Common myeloid progenitor, CD34-positive (primary cell): Measurements from ENCODE around the gene TOMM70.

Source experiments
- CTCF ChIA-PET: fragments of 350-600 bp; sonication (Branson Sonifier 250); formaldehyde crosslinking; loops from one replicate; lab custom pipeline; 2021; ENCODE audit warnings: antibody characterized with exemption; lab: Charles Lee
- POLR2A ChIA-PET: fragments of 350-600 bp; sonication (Branson Sonifier 250); formaldehyde crosslinking; loops from one replicate; lab custom pipeline; 2021; ENCODE audit warnings: antibody characterized with exemption; lab: Charles Lee
- DNase-seq, 3 donors: peaks; one replicate each; pipeline versions ENCODE4 v3.0.0 to v3.0.0-alpha.2; 2013
- H3K27ac ChIP-seq, 2 experiments: 1 replicate in 1 of 2; 2 replicates in 1 of 2; pipeline ENCODE4 v1.7.0; 2013; ENCODE audit warnings: inconsistent platforms in 2 of 2, low read length in 2 of 2, mild to moderate bottlenecking in 2 of 2, low read depth in 1 of 2, moderate library complexity in 1 of 2; ENCODE audit not compliant: severe bottlenecking in 2 of 2, insufficient read depth in 1 of 2, poor library complexity in 1 of 2
- H3K27me3 ChIP-seq, 5 experiments: replicated peaks in 2 of 5; 1 replicate in 3 of 5; 2 replicates in 2 of 5; pipeline versions ENCODE4 v1.6.1 to v1.7.0; 2013; ENCODE audit warnings: low read length in 4 of 5, mild to moderate bottlenecking in 2 of 5, moderate library complexity in 2 of 5, inconsistent platforms in 1 of 5; ENCODE audit not compliant: insufficient read depth in 5 of 5, control insufficient read depth in 4 of 5
- H3K36me3 ChIP-seq, 4 experiments: 1 replicate in 2 of 4; 2 replicates in 2 of 4; pipeline versions ENCODE4 v1.6.1 to v1.7.0; 2013; ENCODE audit warnings: low read length in 3 of 4, control low read depth in 1 of 4, mild to moderate bottlenecking in 1 of 4; ENCODE audit not compliant: control insufficient read depth in 4 of 4, insufficient read depth in 4 of 4
- H3K4me1 ChIP-seq, 4 experiments: 1 replicate in 3 of 4; 2 replicates in 1 of 4; pipeline versions ENCODE4 v1.6.1 to v1.7.1; 2013; ENCODE audit warnings: low read length in 3 of 4, mild to moderate bottlenecking in 3 of 4, control low read depth in 1 of 4, inconsistent platforms in 1 of 4, moderate library complexity in 1 of 4; ENCODE audit not compliant: control insufficient read depth in 4 of 4, insufficient read depth in 4 of 4; ENCODE audit errors: control extremely low read depth in 1 of 4
- H3K4me3 ChIP-seq, 7 experiments: 1 replicate in 4 of 7; 2 replicates in 3 of 7; pipeline versions ENCODE4 v1.5.1 to v1.7.0; 2013; ENCODE audit warnings: mild to moderate bottlenecking in 7 of 7, low read length in 6 of 7, moderate library complexity in 6 of 7, inconsistent platforms in 2 of 7, low read depth in 2 of 7, control low read depth in 1 of 7; ENCODE audit not compliant: insufficient read depth in 4 of 7, control insufficient read depth in 1 of 7; ENCODE audit errors: extremely low read depth in 1 of 7
- H3K9me3 ChIP-seq, 5 experiments: 1 replicate in 4 of 5; 2 replicates in 1 of 5; pipeline versions ENCODE4 v1.6.1 to v1.7.1; 2013; ENCODE audit warnings: low read length in 4 of 5, mild to moderate bottlenecking in 2 of 5, inconsistent platforms in 1 of 5, low read depth in 1 of 5, moderate library complexity in 1 of 5; ENCODE audit not compliant: control insufficient read depth in 4 of 5, insufficient read depth in 2 of 5; ENCODE audit errors: control extremely low read depth in 1 of 5
- WGBS: methylation state at CpG from one replicate; pipeline ENCODE4 v1.1.5; 2013; ENCODE audit not compliant: insufficient coverage; 5-methylcytosine and 5-hydroxymethylcytosine counted together

Gene TOMM70

DNA sequence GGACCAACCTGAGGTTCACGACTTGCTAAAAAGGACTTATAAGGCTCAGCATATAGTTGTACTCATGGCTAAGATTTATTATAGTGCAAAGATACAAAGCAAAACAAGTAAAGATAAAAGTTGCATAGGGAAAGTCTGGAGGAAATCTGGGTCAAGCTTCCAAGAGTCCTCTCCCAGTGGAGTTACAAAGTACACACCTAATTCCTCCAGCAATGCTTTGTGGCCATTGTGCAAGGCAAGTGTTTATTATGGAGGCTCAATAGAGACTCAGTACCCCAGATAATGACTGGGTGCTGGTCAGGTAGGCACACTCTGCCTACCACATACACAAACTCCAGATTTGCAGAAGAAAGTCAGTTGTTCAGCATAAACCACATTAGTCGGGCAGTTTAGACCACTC lies 23.4 kb upstream of the TOMM70 start:
- no CpG with 5 or more reads among the region's 2 CpGs for WGBS
- CTCF ChIA-PET: interaction anchor here (0.6 to 2.0 kb wide), 2 partner anchors 12 to 23 kb away, joined by 3 to 4 read pairs; partner anchors contain the start of genes LNP1 and TOMM70
- H3K4me1 ChIP-seq: no peaks in the 10 kb centered on the region
- H3K27ac ChIP-seq: no peak overlapping the region
- no peak for DNase-seq
- no peaks in the 10 kb centered on the region for H3K36me3 ChIP-seq
- H3K9me3 ChIP-seq: no peaks in the 10 kb centered on the region
- no peak overlapping the region for H3K4me3 ChIP-seq
- POLR2A ChIA-PET: no interaction called here
- peaks cover 0 to 2% (median 0%) of the 10 kb centered on the region in 5 experiments for H3K27me3 ChIP-seq

DNA sequence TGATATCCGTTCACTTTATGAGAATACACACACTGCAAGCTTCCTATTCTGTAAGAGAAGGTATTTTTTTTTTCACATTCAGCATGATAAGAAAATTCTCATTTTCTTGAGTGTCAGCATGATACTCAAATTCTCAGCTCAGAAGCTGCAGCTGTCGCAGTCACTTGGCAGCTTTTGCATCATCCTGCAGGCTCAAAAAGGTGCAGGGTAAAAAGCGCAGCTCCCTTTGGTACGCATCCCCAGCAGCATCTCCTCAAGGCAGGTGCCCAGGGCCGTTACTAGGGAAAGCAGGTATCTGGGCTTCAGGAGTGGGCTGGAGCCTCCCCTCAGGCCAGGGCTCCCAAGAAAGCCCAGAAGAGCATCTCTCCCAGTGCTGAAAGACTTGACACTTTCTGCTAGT lies 22.7 kb upstream of the TOMM70 start:
- CTCF ChIA-PET: interaction anchor here (1.3 to 2.0 kb wide), 2 partner anchors 8 to 22 kb away, joined by 4 read pairs; partner anchors contain the start of genes LNP1 and TOMM70
- no peaks in the 10 kb centered on the region for H3K4me1 ChIP-seq
- peaks cover 0 to 2% (median 0%) of the 10 kb centered on the region in 5 experiments for H3K27me3 ChIP-seq
- H3K27ac ChIP-seq: no peak overlapping the region
- H3K36me3 ChIP-seq: no peaks in the 10 kb centered on the region
- no peak for DNase-seq
- H3K9me3 ChIP-seq: no peaks in the 10 kb centered on the region
- 95% methylated on average over 4 of the region's 5 CpGs for WGBS
- no peak overlapping the region for H3K4me3 ChIP-seq
- POLR2A ChIA-PET: no interaction called here

DNA sequence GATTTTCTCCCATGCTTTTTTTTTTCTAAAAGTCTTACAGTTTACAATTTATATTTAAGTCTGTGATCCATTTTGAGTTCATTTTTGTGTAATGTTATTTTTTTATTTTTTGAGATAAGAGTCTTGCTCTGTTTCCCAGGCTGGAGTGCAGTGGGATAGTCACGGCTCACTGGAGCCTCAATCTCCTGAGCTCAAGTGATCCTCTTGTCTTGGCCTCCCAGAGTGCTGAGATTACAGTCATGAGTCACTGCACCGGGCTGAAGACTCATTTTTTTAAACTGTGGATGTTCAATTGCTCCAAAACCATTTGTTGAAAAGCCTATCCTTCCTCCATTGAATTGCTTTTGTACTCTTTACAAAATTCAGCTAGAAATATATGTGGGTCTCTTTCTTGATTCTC lies 20.0 kb upstream of the TOMM70 start:
- POLR2A ChIA-PET: interaction anchor here (0.7 kb wide), 1 partner anchor 1757 kb away, joined by 3 read pairs; no protein-coding TSS in a partner anchor
- 88% methylated on average over 1 of the region's 2 CpGs for WGBS
- CTCF ChIA-PET: no interaction called here

DNA sequence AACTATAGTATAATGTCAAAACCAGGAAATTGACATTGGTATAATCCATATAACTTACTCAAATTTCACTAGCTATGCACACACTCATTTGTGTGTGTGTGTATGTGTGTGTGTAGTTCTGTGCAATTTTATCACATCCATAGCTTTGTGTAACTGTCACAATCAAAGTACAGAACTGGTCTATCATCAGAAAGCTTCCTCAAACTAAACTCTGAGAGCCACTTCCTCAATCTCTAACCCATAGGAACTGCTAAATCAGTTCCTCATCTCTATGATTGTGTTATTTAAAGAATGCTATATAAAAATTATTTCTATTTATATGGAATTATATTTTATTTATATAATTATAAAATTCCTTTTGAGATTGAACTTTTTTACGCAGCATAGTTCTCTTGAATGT lies 18.5 kb upstream of the TOMM70 start:
- ChIA-PET POLR2A (no interaction called here), CTCF (interaction anchor here (0.9 to 2.0 kb wide), 3 partner anchors 10 to 172 kb away, joined by 3 to 7 read pairs (median 4); partner anchors contain the start of gene LNP1)
- H3K4me3 ChIP-seq: no peak overlapping the region
- no CpG with 5 or more reads among the region's 1 CpG for WGBS
- no peaks in the 10 kb centered on the region for H3K4me1 ChIP-seq
- H3K27ac ChIP-seq: no peak overlapping the region
- DNase-seq: peak in 2 of 3 donors; percentile 59 to 75
- no peaks in the 10 kb centered on the region for H3K9me3 ChIP-seq
- peaks cover 0 to 2% (median 0%) of the 10 kb centered on the region in 5 experiments for H3K27me3 ChIP-seq
- no peaks in the 10 kb centered on the region for H3K36me3 ChIP-seq

More for the DNA sequence above, 20.0 kb upstream of the TOMM70 start:
- Histone ChIP-seq H3K27me3 (peaks cover 0 to 2% (median 0%) of the 10 kb centered on the region in 5 experiments), H3K27ac (no peak overlapping the region), H3K4me3 (no peak overlapping the region), H3K9me3 (no peaks in the 10 kb centered on the region), H3K36me3 (no peaks in the 10 kb centered on the region), H3K4me1 (no peaks in the 10 kb centered on the region)
- DNase-seq: no peak

DNA sequence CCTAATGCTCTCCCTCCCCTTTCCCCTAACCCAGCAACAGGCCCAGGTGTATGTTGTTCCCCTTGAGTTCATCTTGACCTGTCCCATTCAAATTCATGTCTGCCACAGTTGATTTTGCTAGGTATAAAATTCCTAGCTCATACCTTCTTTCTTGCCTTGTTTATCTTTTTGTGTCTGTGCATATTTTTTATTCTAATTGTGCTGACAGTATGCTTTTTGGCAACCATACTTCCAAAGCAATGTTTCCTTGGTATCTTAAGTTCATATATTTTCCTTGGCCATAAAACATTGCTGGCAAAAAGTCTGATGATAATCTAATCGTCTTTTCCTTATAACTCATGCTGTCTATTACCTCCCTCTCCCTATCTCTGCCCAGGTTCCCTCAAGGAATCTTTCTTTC lies 16.0 kb upstream of the TOMM70 start:
- CTCF ChIA-PET: no interaction called here
- DNase-seq: no peak
- H3K4me1 ChIP-seq: peaks cover 0 to 6% (median 0%) of the 10 kb centered on the region in 4 experiments
- H3K27ac ChIP-seq: no peak overlapping the region
- POLR2A ChIA-PET: no interaction called here
- H3K27me3 ChIP-seq: no peaks in the 10 kb centered on the region
- peaks cover 0 to 3% (median 0%) of the 10 kb centered on the region in 4 experiments for H3K36me3 ChIP-seq
- WGBS: no CpG with 5 or more reads among the region's 1 CpG
- H3K4me3 ChIP-seq: no peak overlapping the region
- no peaks in the 10 kb centered on the region for H3K9me3 ChIP-seq

DNA sequence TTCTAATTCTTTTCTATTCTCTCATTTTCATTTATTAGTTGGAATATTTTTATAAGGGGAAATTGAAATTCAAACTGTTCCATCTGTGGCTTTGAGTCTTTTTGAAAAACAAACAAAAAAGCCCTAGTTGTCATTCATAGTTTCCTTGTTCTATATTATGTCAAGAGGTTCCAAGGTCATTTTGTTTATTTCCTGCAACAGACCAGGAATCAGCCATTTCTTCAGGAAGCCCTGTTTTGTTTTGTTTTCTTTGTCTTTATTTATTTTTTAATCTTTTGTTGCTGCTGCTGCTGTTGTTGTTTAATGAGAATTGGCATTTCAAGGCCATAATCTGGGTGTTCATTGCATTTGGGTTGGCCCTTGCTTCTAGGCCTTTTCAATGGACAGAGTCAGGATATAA lies 15.3 kb upstream of the TOMM70 start:
- Histone ChIP-seq H3K36me3 (peaks cover 0 to 6% (median 0%) of the 10 kb centered on the region in 4 experiments), H3K9me3 (peaks cover 0 to 5% (median 0%) of the 10 kb centered on the region in 5 experiments), H3K27me3 (no peaks in the 10 kb centered on the region), H3K27ac (no peak overlapping the region), H3K4me1 (peaks cover 0 to 6% (median 0%) of the 10 kb centered on the region in 4 experiments), H3K4me3 (no peak overlapping the region)
- CTCF ChIA-PET: no interaction called here
- no peak for DNase-seq
- POLR2A ChIA-PET: no interaction called here

DNA sequence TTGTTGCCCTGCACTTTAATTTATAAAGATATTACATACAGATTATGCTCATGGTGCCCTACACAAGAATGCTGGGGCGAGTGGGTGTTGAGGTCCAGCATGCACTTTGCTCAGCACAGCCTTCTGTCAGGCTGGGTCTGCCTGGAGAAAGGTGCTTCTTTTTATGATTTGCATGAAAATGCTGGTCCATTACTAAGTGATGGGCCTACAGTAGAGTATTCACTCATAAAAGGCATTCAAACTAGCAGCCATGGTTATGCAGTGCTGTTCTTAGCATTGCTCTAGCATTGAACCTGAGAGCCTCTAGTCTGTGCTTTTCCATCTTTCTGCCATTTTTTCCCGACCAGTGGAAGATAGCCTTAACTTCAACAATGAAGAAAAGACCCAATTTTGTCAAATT lies 12.7 kb upstream of the TOMM70 start:
- CTCF ChIA-PET: interaction anchor here (1.3 kb wide), 1 partner anchor 48 kb away, joined by 3 read pairs; no protein-coding TSS in a partner anchor

More for the DNA sequence above, 12.7 kb upstream of the TOMM70 start:
- no peak overlapping the region for H3K4me3 ChIP-seq
- H3K4me1 ChIP-seq: peaks cover 0 to 6% (median 0%) of the 10 kb centered on the region in 4 experiments
- peaks cover 0 to 10% (median 2%) of the 10 kb centered on the region in 5 experiments for H3K9me3 ChIP-seq
- no peak for DNase-seq
- H3K36me3 ChIP-seq: peaks cover 0 to 12% (median 2%) of the 10 kb centered on the region in 4 experiments
- H3K27ac ChIP-seq: no peak overlapping the region
- H3K27me3 ChIP-seq: no peaks in the 10 kb centered on the region
- POLR2A ChIA-PET: interaction anchor here (0.7 kb wide), 2 partner anchors 22 to 84 kb away, joined by 3 read pairs; no protein-coding TSS in a partner anchor
- 100% methylated on average over 1 of the region's 2 CpGs for WGBS
